Superior temporal gyrus (tissue), 1 donor: Measurements from ENCODE around the gene MLLT6.
"Not testable (repeated sequence)": the region's sequence is repeated elsewhere in the genome, so short reads cannot be mapped to it uniquely, and the experiment has no call there.

ENCODE experiments used
- DNase-seq: peaks from one replicate; pipeline ENCODE4 v3.0.0-alpha.2; 2016; ENCODE audit errors: extremely low spot score

MLLT6 gene

DNA sequence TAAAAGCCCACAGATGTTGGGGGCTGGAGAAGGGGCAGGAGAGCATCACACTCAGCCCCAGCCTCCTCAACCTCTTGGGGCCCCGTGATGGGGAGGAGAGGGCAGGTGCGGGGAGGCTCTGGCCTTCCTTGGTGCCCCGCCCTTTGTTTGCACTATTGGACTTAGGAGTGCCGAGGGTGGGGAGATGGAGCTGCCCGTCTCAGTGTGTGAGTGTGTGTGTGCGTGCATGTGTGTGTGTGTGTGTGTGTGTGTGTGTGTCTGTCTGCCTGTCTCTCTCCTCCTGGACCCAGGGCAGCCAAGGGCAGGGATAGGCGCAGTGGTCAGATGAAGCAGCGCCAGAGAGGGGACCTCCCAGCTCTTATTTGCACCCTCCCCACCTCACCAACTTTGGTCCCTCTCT lies 21.1 kb downstream of the MLLT6 start:
- not testable (repeated sequence) for DNase-seq

DNA sequence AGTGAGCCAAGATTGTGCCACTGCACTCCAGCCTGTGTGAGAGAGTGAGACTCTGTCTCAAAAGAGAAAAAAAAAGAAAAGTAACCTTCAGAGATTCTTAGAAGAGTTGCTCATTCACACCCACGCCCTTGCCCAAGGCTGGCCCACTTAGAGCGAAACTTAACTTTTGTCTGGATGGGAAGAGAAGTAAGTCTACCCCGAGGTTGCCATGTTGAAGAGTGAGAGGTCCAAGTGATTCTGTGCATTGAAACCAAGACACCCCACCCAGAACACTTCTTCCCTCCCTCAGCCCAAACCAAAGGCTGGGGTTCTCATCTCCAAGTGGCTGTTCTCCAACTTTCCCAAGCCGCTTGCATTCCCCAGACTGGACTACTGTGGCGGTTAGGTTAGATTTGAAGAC lies 22.7 kb downstream of the MLLT6 start:
- DNase-seq = no peak

DNA sequence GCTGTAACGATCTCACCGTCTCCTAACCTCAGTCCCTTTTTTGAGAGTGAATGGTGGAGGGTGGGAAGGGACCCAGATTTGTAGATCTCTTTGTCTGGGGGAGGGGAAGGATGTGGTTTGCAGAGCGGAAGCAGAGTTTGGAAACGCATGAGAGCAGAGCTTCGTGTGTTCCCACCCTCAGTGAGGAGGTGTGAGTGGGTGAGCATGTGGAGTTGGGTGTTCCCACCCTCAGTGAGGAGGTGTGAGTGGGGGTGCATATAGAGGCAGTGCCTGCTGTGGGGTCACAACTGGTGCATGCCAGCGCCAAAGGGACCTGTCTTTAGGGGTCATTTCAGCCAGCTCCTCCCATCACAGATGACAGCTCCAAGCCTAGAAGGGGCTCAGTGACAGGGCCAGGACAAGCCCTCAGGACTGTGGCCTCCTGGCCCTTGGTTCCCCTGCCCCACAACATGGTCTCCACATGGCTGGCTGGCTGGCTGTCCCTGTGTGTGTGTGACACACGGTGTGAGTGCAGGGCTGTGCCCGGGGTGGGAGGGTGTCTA lies 23.3 kb downstream of the MLLT6 start:
- no peak for DNase-seq

DNA sequence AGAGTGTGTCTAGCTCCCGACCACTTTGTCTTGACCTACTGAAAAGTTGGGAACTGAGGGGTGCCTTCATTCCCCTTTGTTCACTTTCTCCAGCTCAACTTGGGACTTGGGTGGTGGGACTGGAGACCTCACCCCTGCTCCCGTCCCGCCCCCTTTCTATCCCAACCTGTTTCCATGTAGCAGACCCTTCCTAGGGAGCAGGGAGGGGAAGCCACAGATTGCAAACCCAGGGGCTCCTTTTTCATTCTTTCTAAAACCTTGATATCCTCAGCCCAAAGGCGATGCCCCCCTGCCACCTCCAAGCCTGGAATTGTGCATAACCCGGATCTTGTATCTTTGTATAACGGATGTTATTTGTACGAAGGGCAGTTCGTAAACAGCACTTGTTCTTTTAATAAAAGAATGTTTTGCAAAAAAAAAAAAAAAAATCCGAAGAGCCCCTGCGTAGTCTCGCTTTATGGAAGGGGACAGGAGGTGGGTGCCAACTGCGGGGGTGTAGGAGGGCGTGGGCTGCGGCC lies 24.4 kb downstream of the MLLT6 start:
- no peak for DNase-seq

DNA sequence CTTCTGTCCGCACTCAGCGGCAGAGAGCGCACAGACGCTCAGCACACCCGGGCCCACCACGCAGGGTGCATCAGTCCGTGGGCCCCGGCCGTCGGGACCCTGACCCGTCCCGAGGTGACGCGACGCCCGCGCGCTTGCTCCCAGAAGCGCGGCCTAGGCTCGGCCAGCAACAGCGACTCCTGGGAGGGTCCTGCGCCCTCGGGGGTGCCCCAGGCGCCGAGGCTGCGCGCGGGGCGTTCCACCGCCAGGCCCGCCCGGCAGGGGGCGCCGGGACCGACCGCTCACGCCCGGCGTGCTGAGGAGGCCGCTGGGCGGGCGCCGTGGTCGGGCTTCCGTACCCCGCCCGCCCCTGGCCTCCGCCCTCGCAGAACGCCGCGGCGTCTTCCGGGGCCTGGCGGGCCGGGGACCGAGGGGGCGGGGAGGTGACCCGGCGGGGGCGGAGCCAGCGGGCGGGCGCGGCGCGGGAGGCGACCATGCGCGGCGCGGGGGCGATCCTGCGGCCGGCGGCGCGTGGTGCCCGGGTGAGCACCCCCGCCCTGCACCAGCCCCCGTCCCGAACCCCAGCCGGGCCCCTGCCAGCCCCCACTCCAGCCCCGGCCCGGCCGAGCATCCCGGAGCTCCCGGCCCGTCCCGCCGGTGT lies 24.9 kb downstream of the MLLT6 start, which contains the start of gene CISD3:
Gene CISD3 (plus strand): TSS at position 456 of the 640 bp plus-strand sequence. CDS start 18 bp downstream, at position 474.
- DNase-seq = peak; percentile 74

DNA sequence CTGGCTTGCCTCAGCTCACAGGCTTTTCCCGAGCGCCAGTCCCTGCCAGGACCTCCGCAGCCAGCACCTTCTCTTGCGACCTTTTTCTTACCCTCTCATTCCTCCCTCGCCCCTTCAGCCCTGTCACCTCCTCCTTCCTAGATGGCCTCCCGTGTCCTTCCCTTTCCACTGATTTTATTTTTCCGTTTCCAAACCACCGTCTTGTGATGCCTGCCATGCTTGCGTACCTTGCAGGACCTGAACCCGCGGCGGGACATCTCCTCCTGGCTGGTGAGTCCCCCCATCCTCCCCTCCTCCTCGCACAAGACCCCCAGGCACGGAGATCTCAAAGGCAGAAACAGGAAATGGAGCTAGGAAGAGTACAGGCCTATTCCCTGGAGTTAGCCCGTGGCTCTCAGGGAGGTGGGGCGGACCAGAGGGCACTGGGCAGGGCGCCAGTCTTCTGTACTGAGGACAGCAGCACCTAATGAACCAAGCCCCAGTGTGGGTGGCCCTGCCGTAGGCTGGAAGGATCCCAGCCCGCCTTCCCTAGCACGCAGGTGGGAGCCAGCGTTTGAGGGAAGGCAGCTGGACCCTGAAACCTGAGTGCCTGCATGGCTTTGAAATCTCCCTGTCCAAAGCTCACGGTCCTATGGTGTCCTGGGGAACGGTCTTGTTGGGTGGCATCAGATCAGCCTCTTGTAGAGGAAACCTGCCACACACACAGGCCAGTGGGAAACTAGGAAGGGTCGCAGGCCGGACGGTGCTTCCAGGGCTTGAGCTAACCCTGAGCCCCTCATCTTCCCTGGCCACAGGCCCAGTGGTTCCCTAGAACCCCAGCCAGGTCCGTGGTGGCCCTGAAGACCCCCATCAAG lies 25.7 kb downstream of the MLLT6 start:
- no peak for DNase-seq

DNA sequence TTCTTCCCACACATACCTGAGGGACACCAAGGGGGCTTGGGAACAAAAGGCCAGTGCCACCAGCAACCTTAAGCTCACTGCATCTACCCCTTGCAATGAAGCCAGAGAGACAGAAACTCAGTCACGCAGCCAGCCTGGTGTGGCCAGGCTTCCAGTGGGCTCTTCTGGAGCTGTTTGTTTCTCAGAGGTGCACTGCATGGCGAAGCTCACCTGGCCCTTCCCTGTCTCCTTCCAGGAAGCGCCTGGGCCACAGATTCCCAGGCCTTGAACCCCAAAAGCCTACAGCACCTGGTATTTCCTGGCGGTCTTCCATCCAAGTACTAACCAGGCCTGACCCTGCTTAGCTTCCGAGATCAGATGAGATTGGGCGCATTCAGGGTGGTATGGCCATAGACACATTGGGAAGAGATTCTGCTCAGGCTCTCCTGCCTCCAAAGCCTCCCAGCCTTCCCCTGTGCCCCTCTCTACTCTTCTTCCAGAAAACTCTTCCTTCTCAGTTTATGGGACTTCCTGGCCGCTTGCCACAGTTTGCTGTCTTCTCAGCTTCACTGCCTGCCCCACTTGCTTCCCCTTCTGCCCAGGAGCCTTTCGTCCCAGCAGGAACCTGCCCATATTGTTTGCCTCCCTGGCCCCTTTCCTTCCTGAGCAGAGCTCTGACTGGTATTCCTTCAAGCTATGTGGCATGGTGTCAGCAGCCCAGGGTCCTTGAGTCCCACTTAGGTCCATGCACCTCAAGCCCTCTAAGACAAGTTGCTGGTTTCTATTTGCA lies 26.6 kb downstream of the MLLT6 start:
- DNase-seq = no peak

DNA sequence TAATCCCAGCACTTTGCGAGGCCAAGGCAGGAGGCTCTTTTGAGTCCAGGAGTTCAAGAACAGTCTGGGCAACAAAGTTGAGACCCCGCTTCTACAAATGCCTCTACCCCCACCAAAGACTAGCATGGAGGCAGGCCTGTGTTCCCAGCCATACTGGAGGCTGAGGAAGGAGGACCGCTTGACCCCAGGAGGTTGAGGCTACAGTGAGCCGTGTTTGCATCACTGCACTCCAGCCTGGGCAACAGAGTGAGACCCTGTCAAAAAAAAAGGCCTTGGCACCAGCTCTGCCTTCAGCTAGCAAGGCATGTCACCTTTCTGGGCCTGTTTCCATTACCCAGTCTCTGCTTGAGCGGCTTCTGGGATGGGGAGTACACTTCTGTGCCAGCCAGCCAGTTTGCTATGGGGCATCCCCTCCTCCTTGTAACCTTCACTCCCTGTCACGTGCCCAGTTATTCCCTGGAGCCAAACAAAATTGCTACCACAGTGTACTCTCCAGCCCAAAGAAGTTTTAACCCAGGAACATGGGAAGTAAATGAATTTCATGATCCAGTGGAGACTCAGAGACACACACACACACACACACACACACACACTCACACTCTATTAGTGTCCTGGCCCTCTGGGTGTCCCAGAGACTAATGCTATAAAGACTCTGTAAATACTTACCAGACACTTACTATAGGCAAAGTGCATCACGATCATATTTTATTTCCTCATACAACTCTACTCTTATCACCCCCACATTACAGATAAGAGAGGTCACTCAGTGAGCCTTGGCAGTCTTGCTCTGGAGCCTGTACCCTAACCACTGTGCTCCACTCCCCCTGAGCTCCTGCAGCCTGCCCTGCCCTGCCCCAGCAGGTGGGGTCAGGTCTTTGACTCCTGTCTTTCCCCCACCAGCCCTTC lies 27.6 kb downstream of the MLLT6 start:
- DNase-seq = no peak

DNA sequence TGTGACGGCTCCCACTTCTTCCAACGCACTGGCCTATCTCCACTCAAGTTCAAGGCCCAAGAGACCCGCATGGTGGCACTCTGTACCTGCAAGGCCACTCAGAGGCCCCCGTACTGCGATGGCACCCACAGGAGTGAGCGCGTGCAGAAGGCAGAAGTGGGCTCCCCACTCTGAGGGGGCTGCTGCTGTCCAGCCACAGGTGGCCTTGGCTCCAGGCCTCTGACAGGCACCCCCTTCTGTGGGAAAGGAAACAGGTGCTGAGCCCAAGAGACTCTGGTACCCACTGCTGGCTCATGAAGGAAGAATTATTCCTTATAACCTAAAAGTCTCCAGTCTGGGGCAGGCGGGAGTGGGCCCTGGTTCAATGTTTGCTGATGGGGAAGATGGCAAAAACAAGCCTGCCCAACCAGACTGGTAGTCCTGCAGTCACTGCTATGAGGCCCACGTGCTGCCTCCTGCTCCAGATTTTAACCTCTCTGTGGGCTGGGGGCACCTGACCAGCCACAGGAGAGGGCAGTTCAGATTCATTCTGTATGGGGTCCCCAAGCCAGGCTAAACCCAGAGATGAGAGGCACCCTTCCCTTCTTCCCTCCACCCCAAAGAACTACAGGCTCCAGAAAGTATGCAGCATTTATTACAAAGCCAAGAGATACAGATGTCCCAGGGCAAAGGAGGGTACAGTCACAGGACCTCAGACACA lies 28.4 kb downstream of the MLLT6 start:
- no peak for DNase-seq

DNA sequence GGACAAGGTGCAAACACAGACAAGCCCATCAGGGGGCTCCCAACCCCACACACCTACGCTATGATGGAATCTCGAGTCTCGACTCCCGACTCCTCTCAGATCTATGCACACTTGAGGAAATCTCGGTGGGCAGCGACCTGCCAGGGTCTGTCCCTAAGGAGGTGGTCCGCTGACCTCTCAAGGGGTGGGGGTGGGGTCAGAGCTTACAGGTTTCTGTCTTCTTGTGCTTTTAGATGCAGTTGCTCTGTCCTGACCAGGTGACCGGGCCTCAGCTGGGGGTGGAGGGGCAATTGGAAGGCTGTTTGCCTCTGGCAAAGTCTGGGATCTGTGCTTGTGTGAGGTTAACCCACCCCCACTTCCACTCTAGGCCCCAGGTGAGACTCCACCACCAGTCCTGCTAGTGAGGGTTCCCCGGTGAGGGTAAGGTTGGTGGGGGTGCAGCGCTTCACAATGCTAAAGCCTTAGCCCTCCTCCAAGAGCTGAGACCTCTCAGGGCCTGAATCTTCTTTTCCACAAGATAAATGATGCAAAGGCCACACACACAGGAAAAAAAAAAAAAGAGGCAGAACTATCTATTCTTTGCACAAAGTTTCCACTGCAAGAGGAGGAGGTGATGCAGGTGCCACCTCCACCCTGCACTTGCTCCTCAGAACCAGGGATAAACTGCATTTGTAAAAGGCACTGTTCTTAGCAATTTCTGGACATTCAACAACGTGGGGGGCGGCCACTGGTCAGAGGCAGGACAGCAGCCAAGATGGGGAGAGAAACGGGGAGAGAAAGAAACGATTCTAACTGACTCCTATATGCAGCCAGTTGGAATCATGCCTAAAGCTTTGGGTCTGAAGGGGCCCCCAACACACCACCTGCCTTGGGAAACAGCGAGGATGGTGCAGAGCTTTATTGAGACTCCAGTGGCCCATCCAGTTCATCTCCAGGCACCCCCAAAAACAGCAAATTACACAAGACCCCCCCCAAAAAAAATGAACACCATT lies 29.2 kb downstream of the MLLT6 start:
- DNase-seq = no peak

DNA sequence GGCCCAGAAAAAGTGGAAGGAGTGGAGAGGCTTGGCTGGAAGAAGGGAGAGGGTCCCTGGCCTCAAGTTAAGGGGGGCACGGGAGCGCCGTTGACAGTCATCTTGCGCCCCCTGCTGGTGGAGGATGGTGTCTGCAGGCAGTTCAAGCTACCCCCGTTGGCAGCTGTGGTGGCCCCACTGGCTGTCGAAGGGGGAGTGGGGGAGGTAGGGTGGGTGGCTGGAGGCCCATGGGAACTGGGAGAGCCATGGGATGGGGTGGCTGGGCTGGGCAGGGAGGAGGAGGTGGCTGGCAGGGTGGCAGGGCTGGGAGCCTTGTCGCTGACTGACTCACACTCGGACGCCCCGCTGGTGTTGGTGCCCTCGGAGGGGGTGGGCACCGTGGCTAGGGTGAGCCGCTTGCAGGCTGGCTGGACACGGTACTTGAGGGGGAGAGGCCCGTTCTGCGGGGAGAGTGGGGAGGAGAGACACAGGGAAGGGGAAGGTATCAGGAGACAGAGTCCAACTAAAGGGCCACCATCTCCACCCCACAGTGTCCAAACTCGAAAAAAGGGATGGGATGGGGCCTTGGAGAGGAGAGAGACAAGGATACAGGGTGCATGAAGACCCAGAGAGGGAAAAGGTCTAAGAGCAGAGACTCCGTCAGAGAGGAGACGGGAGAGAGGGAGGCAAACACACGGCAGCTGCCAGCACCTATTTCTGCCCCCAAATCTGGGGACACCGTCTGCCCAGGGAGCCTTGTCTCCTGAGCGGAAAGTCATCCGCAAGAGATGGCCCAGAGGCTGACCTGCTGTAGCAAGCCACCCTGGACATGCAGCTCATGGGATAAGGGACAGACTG lies 30.3 kb downstream of the MLLT6 start:
- peak; percentile 71 for DNase-seq

DNA sequence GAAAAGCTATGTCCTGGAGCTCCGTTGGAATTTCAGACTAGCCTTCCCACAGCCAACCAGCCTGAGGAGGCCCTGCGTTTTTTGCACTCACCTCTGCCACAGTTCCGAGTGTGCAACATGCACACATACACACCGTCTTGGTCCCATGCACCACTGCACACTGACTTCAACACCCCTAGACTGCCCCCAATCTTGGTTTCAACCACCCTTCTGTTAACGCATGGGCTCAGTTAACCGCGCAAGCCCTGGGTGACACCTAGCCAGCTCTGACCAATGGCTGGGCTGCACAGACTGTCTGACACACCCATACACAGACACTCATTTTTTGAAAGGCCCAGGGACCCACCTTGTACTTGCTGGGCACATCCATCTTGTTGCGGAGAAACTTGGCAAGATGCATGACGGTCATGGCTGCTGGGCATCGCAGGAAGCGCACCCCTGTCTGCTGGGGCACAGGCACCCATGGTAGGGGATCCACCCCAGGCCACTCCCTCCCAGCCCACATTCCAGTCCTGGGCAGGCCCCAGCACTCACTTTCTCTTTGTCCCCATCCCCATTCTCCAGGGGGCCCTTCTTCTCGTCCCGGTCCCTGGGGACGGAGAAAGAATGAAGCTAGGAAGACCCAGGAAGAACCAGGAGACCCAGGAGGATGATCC lies 33.1 kb downstream of the MLLT6 start:
- no peak for DNase-seq

DNA sequence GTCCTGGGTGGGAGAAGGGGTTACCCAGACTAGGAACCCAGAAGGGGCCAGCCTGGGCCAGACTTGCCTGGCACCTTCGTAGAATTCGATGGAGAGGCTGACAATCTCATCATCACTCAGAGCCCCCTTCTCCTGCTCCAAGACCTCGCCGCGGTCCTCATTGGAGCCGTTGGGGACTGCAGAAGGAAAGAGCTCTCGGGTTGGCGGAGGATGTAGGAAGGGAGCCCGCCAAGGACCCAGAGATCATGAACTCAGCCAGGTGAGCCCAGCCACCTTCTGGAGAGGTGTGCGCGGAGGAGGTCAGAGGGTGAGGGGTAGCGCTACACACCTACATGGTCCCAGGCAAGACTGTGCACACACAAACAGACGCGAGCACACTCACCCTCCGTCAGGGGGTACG lies 33.6 kb downstream of the MLLT6 start:
- DNase-seq = no peak

DNA sequence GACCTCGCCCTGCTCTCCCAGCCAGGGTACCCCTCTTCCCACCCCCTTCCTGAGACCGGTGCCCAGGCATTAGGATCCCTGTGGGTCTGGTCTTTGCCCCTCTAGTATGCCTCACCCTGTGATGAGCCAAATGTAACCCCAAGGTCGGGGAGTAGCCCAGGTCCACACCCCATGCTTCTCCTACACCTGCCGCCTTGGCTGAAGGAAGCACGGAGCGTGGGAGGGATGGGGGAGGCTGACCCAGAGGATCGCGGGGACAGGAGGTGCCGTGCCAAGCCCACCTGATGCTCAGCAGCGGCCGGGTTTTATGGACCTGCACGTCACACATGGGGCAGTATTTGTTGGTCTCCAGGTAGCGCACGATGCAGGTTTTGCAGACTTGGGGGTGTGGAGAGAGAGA lies 34.2 kb downstream of the MLLT6 start:
- DNase-seq = no peak

DNA sequence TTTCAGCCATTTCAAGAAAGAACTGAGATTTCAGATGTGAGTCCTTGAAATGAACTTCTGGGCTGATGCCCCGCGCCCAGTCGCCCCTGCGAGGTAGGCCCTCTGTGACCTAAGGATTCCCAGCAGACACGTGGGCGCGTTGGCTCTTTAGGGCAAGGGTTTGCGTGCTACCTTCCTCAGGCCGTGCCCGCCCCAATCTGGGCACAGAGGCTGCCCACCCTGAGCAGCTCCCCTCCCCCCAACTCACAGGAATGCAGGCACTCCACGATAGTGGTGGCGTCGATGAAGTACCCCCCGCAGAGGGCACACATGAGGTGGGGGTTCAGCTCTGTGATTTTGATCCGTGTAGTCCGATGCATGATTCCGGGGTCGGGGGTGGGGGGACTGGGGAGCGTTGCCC lies 35.0 kb downstream of the MLLT6 start:
- DNase-seq = no peak

DNA sequence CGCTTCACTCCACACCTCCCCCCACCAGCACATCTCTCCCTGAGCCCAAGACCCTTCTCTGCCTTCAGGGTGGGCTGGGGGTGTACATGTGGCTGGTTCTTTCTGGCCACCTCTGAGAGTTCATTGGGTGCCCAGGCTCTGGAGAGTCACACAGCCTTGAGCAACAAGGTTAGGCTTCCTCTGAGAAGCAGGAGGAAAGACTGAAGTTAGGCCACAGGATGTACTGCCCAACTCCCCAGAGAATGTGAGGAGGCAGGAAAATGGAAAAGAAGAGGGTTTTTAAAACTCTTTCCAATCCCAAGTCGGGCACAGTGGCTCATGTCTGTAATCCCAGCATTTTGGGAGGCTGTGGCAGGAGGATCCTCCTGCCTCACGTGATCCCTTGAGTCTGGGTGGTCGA lies 35.7 kb downstream of the MLLT6 start:
- no peak for DNase-seq

DNA sequence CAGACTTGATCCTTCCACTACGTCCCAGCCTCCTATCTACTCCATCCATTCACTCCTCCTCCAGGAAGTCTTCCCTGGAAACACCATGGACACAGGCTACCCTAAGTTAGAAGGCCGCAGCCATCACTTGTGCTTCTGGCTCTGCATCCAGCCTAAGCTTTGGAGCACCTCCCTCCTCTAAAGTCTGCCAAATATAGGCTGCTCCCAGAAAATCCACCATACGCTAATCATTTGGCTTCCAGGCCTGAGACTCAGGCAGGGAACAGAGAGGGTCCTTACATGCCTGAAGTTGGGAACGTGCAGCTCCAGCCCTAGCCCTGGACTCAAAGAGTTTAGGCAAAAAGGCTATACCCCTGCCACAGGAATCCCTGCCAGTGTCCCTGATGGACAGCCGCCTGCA lies 36.4 kb downstream of the MLLT6 start:
- no peak for DNase-seq
